Parathyroid adenoma (tissue), 2 donors: Measurements from ENCODE around the gene MAN1A1.

ENCODE experiments used
- H2AFZ ChIP-seq: fragments of 300-600 bp; sonication (generic); one replicate; pipeline ENCODE4 v1.7.0; 2017; ENCODE audit warnings: antibody characterized with exemption, mild to moderate bottlenecking
- H3K27ac ChIP-seq: fragments of 300-600 bp; sonication (generic); one replicate; pipeline ENCODE4 v1.7.0; 2017
- H3K27me3 ChIP-seq: fragments of 300-600 bp; sonication (generic); one replicate; pipeline ENCODE4 v1.7.0; 2017; ENCODE audit warnings: low read length; ENCODE audit not compliant: control insufficient read depth, insufficient read depth
- H3K36me3 ChIP-seq: fragments of 300-600 bp; sonication (generic); one replicate; pipeline ENCODE4 v1.7.0; 2017; ENCODE audit warnings: low read length; ENCODE audit not compliant: control insufficient read depth, insufficient read depth
- H3K4me1 ChIP-seq: fragments of 300-600 bp; sonication (generic); one replicate; pipeline ENCODE4 v1.7.0; 2017; ENCODE audit warnings: control low read depth
- H3K4me2 ChIP-seq: fragments of 300-600 bp; sonication (generic); one replicate; pipeline ENCODE4 v1.7.0; 2017; ENCODE audit warnings: low read length
- H3K4me3 ChIP-seq: fragments of 300-600 bp; sonication (generic); one replicate; pipeline ENCODE4 v1.7.0; 2017; ENCODE audit warnings: low read depth, low read length
- H3K79me2 ChIP-seq: fragments of 300-600 bp; sonication (generic); one replicate; pipeline ENCODE4 v1.7.0; 2017; ENCODE audit warnings: control low read depth
- H3K9ac ChIP-seq: fragments of 300-600 bp; sonication (generic); one replicate; pipeline ENCODE4 v1.7.0; 2017; ENCODE audit warnings: mild to moderate bottlenecking
- H3K9me3 ChIP-seq: fragments of 300-600 bp; sonication (generic); one replicate; pipeline ENCODE4 v1.7.0; 2017; ENCODE audit warnings: low read length; ENCODE audit not compliant: control insufficient read depth
- TF ChIP-seq, protein P1 (sequence below): fragments of 300-600 bp; sonication (generic); IDR thresholded peaks from one replicate; pipeline ENCODE4 v1.7.0; 2017; ENCODE audit warnings: antibody characterized with exemption, mild to moderate bottlenecking
- donor health status: primary hyperparathyroidism.

Gene MAN1A1

DNA sequence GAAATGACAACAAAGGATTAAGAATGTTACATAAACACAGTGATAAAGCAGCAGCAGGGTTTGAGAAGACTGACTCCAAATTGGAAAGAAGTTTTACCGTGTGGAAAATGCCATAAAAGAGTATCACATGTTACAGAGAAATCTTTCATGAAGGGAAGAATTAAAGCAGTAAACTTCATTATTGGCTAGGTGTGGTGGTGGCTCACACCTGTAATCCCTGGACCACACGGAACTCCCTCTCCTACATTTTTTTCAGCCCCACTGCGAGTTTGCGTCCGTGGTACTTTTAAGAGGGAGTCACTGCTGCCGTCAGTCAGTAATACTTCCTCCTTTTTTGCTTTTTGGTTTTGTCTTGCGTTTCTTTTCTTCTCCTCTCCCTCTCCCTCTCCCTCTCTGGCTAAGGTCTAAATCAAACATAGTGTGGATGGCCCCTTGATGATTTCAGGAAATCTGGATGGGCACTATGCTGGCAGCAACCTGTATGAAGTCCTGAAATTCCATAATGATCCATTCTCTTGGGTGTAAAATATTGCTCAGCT is 112.3 kb downstream of the MAN1A1 start:
- Histone ChIP-seq H2AFZ (no peak overlapping the region), H3K9ac (no peak overlapping the region), H3K4me2 (no peak overlapping the region), H3K27me3 (no peaks in the 10 kb centered on the region), H3K36me3 (no peaks in the 10 kb centered on the region), H3K9me3 (no peaks in the 10 kb centered on the region), H3K79me2 (no peaks in the 10 kb centered on the region), H3K4me1 (no peaks in the 10 kb centered on the region), H3K27ac (no peak overlapping the region), H3K4me3 (no peak overlapping the region)
- TF ChIP-seq, protein P1, sequence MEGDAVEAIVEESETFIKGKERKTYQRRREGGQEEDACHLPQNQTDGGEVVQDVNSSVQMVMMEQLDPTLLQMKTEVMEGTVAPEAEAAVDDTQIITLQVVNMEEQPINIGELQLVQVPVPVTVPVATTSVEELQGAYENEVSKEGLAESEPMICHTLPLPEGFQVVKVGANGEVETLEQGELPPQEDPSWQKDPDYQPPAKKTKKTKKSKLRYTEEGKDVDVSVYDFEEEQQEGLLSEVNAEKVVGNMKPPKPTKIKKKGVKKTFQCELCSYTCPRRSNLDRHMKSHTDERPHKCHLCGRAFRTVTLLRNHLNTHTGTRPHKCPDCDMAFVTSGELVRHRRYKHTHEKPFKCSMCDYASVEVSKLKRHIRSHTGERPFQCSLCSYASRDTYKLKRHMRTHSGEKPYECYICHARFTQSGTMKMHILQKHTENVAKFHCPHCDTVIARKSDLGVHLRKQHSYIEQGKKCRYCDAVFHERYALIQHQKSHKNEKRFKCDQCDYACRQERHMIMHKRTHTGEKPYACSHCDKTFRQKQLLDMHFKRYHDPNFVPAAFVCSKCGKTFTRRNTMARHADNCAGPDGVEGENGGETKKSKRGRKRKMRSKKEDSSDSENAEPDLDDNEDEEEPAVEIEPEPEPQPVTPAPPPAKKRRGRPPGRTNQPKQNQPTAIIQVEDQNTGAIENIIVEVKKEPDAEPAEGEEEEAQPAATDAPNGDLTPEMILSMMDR, result no peak

DNA sequence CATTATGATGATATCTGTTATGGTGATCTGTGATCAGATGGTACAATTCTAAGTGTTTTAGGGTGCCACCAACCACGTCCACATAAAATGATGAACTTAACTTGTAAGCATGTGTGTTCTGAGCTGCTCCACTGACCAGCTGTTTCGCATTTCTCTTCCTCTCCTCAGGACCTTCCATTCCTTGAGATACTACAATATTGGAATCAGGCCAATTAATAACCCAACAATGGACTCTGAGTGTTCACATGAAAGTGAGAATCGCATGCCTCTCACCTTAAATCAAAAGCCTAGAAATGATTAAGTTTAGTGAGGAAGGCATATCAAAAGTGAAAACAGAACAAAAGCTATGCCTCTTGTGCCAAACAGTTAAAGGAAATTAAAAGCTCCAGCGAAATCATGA is 114.6 kb downstream of the MAN1A1 start:
- TF ChIP-seq, protein P1, result no peak
- Histone ChIP-seq H3K27ac (no peak overlapping the region), H3K4me2 (no peak overlapping the region), H3K4me3 (no peak overlapping the region), H3K4me1 (peaks cover 1% of the 10 kb centered on the region), H3K36me3 (no peaks in the 10 kb centered on the region), H3K27me3 (no peaks in the 10 kb centered on the region), H3K79me2 (no peaks in the 10 kb centered on the region), H2AFZ (no peak overlapping the region), H3K9ac (no peak overlapping the region), H3K9me3 (no peaks in the 10 kb centered on the region)

DNA sequence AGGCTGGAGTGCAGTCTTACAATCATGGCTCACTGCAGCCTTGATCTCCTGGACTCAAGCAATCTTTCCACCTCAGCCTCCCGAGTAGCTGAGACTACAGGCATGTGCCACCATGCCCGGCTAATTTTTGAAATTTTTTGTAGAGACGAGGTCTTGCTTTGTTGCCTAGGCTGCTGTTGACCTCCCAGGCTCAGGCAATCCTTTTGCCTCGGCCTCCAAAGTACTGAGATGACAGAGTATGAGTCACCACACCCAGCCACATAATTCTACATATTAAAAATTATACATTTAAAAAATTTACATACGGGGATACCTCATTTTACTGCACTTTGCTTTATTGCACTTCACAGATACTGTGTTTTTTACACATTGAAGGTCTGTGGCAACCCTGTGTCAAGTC is 115.1 kb downstream of the MAN1A1 start:
- no peaks in the 10 kb centered on the region for H3K27me3 ChIP-seq
- TF ChIP-seq, protein P1, result no peak
- H3K9ac ChIP-seq, result no peak overlapping the region
- no peak overlapping the region for H3K4me3 ChIP-seq
- H3K36me3 ChIP-seq, result no peaks in the 10 kb centered on the region
- H3K27ac ChIP-seq, result no peak overlapping the region
- H3K4me2 ChIP-seq, result no peak overlapping the region
- H3K79me2 ChIP-seq, result no peaks in the 10 kb centered on the region
- no peak overlapping the region for H2AFZ ChIP-seq
- H3K9me3 ChIP-seq, result no peaks in the 10 kb centered on the region
- peaks cover 4% of the 10 kb centered on the region for H3K4me1 ChIP-seq

DNA sequence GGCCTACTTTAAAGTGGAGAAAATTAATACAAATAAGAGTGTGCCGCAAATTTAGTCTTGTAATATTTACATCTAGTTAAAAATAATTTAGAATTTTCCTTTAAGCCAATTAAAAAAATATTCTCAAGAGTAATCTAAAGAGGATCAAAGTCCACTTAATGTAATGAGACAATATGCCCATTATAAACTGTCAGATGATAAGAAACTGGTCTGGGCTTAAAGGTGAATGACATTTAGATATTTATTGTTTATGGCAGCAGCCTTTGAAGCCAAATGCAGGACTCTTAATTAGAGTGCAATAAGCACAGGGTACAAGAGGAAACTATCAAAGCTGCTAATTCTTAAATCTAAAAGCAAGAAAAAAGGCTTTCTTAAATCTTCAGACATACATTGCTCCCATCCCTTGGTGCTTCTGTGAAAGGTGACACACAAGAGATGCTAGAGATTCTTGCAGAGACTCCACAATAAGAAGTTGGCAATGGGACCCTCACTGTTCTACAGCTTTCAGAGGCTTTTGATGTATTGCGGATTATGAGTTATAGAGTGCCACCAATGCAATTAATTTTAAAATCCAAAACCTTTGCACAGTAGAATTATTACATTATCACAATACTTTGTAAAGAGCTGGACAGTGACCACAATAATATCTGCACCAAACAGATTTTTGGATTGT is 116.1 kb downstream of the MAN1A1 start:
- Histone ChIP-seq H3K4me1 (peaks cover 4% of the 10 kb centered on the region), H3K9ac (no peak overlapping the region), H3K36me3 (no peaks in the 10 kb centered on the region), H3K4me2 (no peak overlapping the region), H3K27me3 (no peaks in the 10 kb centered on the region), H3K27ac (no peak overlapping the region), H3K79me2 (no peaks in the 10 kb centered on the region), H2AFZ (no peak overlapping the region), H3K4me3 (no peak overlapping the region), H3K9me3 (no peaks in the 10 kb centered on the region)
- TF ChIP-seq, protein P1, result no peak

DNA sequence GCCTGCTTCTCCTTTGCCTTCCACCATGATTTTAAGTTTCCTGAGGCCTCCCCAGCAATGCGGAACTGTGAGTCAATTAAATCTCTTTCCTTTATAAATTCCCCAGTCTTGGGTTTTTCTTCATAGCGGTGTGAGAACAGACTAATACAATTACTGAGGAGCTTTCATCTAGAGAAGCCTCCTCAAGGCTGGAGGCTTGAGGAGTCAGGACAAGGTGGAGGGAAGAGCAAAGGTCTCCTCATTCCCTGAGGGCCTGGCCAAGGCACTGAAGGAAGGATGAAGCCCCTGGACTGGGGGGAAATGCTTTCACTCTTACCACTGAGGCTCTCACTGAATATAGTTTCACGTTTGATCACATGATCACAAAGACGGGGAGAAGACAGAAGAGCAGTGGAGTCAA is 118.2 kb downstream of the MAN1A1 start:
- Histone ChIP-seq H3K4me2 (no peak overlapping the region), H3K9ac (no peak overlapping the region), H3K4me1 (peaks cover 4% of the 10 kb centered on the region), H2AFZ (no peak overlapping the region), H3K9me3 (no peaks in the 10 kb centered on the region), H3K36me3 (no peaks in the 10 kb centered on the region), H3K27ac (no peak overlapping the region), H3K79me2 (no peaks in the 10 kb centered on the region), H3K4me3 (no peak overlapping the region), H3K27me3 (no peaks in the 10 kb centered on the region)
- TF ChIP-seq, protein P1, result no peak
